A673 (cell line): ENCODE measurements around the gene CIART.
"Not testable (repeated sequence)": the region's sequence is repeated elsewhere in the genome, so short reads cannot be mapped to it uniquely, and the experiment has no call there.

Source experiments
- CTCF ChIP-seq: fragments of 300-800, 200-600 bp; sonication (generic); conservative IDR thresholded peaks from 2 replicates; pipeline ENCODE4 v1.5.1; 2017; ENCODE audit warnings: low read depth, mild to moderate bottlenecking, antibody characterized with exemption, low read length, moderate library complexity, mixed read lengths
- EZH2 ChIP-seq: fragments of 200-600 bp; sonication (generic); IDR thresholded peaks from 2 replicates; pipeline ENCODE4 v1.6.1; 2017; ENCODE audit warnings: borderline replicate concordance, low read depth, mild to moderate bottlenecking, mixed read lengths, antibody characterized with exemption, low read length; ENCODE audit not compliant: poor library complexity, severe bottlenecking

GRCh38 chr1:150232921-150233320 is 49.4 kb upstream of the CIART start:
- TF ChIP-seq CTCF, EZH2: not testable (repeated sequence)
